Measurements from ENCODE around the gene HSPG2.
"Not testable (repeated sequence)": the region's sequence is repeated elsewhere in the genome, so short reads cannot be mapped to it uniquely, and the experiment has no call there.

Gene HSPG2

GRCh38 chr1:21951226-21951870, 14.2 kb upstream of the HSPG2 start:
- DNase-seq (ENCODE audit: insufficient read length, low spot score) = no peak
- FAIRE-seq = no peak
- TF ChIP-seq POLR2AphosphoS5 (IDR thresholded peaks at IDR 0.05; ENCODE audit: low read depth, low read length) (no peak), POU2F2 (IDR thresholded peaks at IDR 0.05; ENCODE audit: low read depth, low read length) (no peak), TAF1 (IDR thresholded peaks at IDR 0.05; ENCODE audit: low read depth, low read length) (no peak), POLR2A (IDR thresholded peaks at IDR 0.05; ENCODE audit: low read depth, low read length) (no peak), PAX5 (IDR thresholded peaks at IDR 0.05; ENCODE audit: insufficient read depth, low read length, severe bottlenecking) (no peak), SPI1 (IDR thresholded peaks at IDR 0.05; ENCODE audit: low read depth, low read length) (no peak)

GRCh38 chr1:21950734-21951133, 13.6 kb upstream of the HSPG2 start:
- DNase-seq (ENCODE audit: insufficient read length, low spot score) = no peak
- TF ChIP-seq PAX5 (IDR thresholded peaks at IDR 0.05; ENCODE audit: insufficient read depth, low read length, severe bottlenecking) (no peak), POLR2A (IDR thresholded peaks at IDR 0.05; ENCODE audit: low read depth, low read length) (no peak), POU2F2 (IDR thresholded peaks at IDR 0.05; ENCODE audit: low read depth, low read length) (no peak), TAF1 (IDR thresholded peaks at IDR 0.05; ENCODE audit: low read depth, low read length) (no peak), POLR2AphosphoS5 (IDR thresholded peaks at IDR 0.05; ENCODE audit: low read depth, low read length) (no peak), SPI1 (IDR thresholded peaks at IDR 0.05; ENCODE audit: low read depth, low read length) (no peak)
- no peak for FAIRE-seq

GRCh38 chr1:21946836-21947587, 9.9 kb upstream of the HSPG2 start:
- FAIRE-seq (no peak), DNase-seq (ENCODE audit: insufficient read length, low spot score) (no peak)

GRCh38 chr1:21944733-21945073, 7.6 kb upstream of the HSPG2 start:
- DNase-seq (ENCODE audit: insufficient read length, low spot score) (no peak), FAIRE-seq (no peak)
- TF ChIP-seq SPI1 (IDR thresholded peaks at IDR 0.05; ENCODE audit: low read depth, low read length) = no peak
- TF ChIP-seq POLR2AphosphoS5 (IDR thresholded peaks at IDR 0.05; ENCODE audit: low read depth, low read length) = no peak
- no peak for TF ChIP-seq PAX5 (IDR thresholded peaks at IDR 0.05; ENCODE audit: insufficient read depth, low read length, severe bottlenecking)
- no peak for TF ChIP-seq POU2F2 (IDR thresholded peaks at IDR 0.05; ENCODE audit: low read depth, low read length)
- no peak for TF ChIP-seq POLR2A (IDR thresholded peaks at IDR 0.05; ENCODE audit: low read depth, low read length)
- TF ChIP-seq TAF1 (IDR thresholded peaks at IDR 0.05; ENCODE audit: low read depth, low read length) = no peak

More at GRCh38 chr1:21946836-21947587, 9.9 kb upstream of the HSPG2 start:
- TF ChIP-seq TAF1 (IDR thresholded peaks at IDR 0.05; ENCODE audit: low read depth, low read length) (no peak), SPI1 (IDR thresholded peaks at IDR 0.05; ENCODE audit: low read depth, low read length) (no peak), PAX5 (IDR thresholded peaks at IDR 0.05; ENCODE audit: insufficient read depth, low read length, severe bottlenecking) (no peak), POLR2A (IDR thresholded peaks at IDR 0.05; ENCODE audit: low read depth, low read length) (no peak), POU2F2 (IDR thresholded peaks at IDR 0.05; ENCODE audit: low read depth, low read length) (no peak), POLR2AphosphoS5 (IDR thresholded peaks at IDR 0.05; ENCODE audit: low read depth, low read length) (no peak)

GRCh38 chr1:21942959-21943640, 6.0 kb upstream of the HSPG2 start:
- not testable (repeated sequence) for FAIRE-seq; DNase-seq (ENCODE audit: insufficient read length, low spot score)

- DNase-seq (ENCODE audit: insufficient read length, low spot score) = no peak
- no peak for FAIRE-seq
- TF ChIP-seq TAF1 (IDR thresholded peaks at IDR 0.05; ENCODE audit: low read depth, low read length) (no peak), SPI1 (IDR thresholded peaks at IDR 0.05; ENCODE audit: low read depth, low read length) (no peak), POLR2AphosphoS5 (IDR thresholded peaks at IDR 0.05; ENCODE audit: low read depth, low read length) (no peak), POU2F2 (IDR thresholded peaks at IDR 0.05; ENCODE audit: low read depth, low read length) (no peak), POLR2A (IDR thresholded peaks at IDR 0.05; ENCODE audit: low read depth, low read length) (no peak), PAX5 (IDR thresholded peaks at IDR 0.05; ENCODE audit: insufficient read depth, low read length, severe bottlenecking) (no peak)
Observed at GRCh38 chr1:21942464-21942863, 5.4 kb upstream of the HSPG2 start.

DNA sequence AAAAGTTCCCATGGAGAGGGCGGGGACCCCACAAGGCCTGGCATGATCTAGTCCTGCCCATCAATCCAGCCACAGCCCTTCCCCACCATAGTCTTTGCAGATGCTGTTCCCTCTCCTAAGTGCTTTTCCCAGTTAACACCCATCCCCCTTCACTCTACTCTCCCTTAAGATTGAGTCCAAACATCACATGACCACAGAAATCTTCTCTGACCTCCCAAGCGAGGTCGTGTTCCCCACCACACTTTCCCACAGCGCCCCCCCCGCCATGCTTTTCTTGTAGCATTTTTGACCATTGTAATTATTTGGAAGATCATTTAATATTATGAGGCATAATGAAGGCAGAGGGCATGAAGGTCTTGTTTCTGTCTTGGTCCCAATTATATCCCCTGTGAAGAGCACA, 4.3 kb upstream of the HSPG2 start:
- TF ChIP-seq TAF1 (IDR thresholded peaks at IDR 0.05; ENCODE audit: low read depth, low read length) (no peak), SPI1 (IDR thresholded peaks at IDR 0.05; ENCODE audit: low read depth, low read length) (no peak), POLR2AphosphoS5 (IDR thresholded peaks at IDR 0.05; ENCODE audit: low read depth, low read length) (no peak), POU2F2 (IDR thresholded peaks at IDR 0.05; ENCODE audit: low read depth, low read length) (no peak), POLR2A (IDR thresholded peaks at IDR 0.05; ENCODE audit: low read depth, low read length) (no peak), PAX5 (IDR thresholded peaks at IDR 0.05; ENCODE audit: insufficient read depth, low read length, severe bottlenecking) (no peak)
- no peak for DNase-seq (ENCODE audit: insufficient read length, low spot score)
- FAIRE-seq = no peak

- TF ChIP-seq TAF1 (IDR thresholded peaks at IDR 0.05; ENCODE audit: low read depth, low read length) (no peak), POU2F2 (IDR thresholded peaks at IDR 0.05; ENCODE audit: low read depth, low read length) (no peak), PAX5 (IDR thresholded peaks at IDR 0.05; ENCODE audit: insufficient read depth, low read length, severe bottlenecking) (no peak), POLR2A (IDR thresholded peaks at IDR 0.05; ENCODE audit: low read depth, low read length) (no peak), POLR2AphosphoS5 (IDR thresholded peaks at IDR 0.05; ENCODE audit: low read depth, low read length) (no peak), SPI1 (IDR thresholded peaks at IDR 0.05; ENCODE audit: low read depth, low read length) (no peak)
- FAIRE-seq = no peak
- DNase-seq (ENCODE audit: insufficient read length, low spot score) = no peak
Observed at GRCh38 chr1:21940492-21940891, 3.4 kb upstream of the HSPG2 start.

- FAIRE-seq (no peak), DNase-seq (ENCODE audit: insufficient read length, low spot score) (no peak)
- TF ChIP-seq POLR2A (IDR thresholded peaks at IDR 0.05; ENCODE audit: low read depth, low read length) (no peak), TAF1 (IDR thresholded peaks at IDR 0.05; ENCODE audit: low read depth, low read length) (no peak), POU2F2 (IDR thresholded peaks at IDR 0.05; ENCODE audit: low read depth, low read length) (no peak), POLR2AphosphoS5 (IDR thresholded peaks at IDR 0.05; ENCODE audit: low read depth, low read length) (no peak), PAX5 (IDR thresholded peaks at IDR 0.05; ENCODE audit: insufficient read depth, low read length, severe bottlenecking) (no peak), SPI1 (IDR thresholded peaks at IDR 0.05; ENCODE audit: low read depth, low read length) (no peak)
Observed at GRCh38 chr1:21939650-21940374, 2.7 kb upstream of the HSPG2 start.

All from GM12891 (cell line).